H9 (cell line): ENCODE results near the gene RPLP2. TPM values are rescaled to one million over a fixed set of nuclear protein-coding genes. Genes with fewer than 3 reads are reported as not detected.
A peak's percentile ranks its signal among the peaks of the same experiment; 100 is the strongest.

Experiments used
- DNase-seq: peaks from one replicate; pipeline ENCODE4 v3.0.0-alpha.2; 2017
- H2AFZ ChIP-seq: one replicate; pipeline ENCODE4 v1.6.1; 2013; ENCODE audit warnings: mild to moderate bottlenecking, low read length, control low read depth, moderate library complexity
- H2AK5ac ChIP-seq: 2 replicates; pipeline ENCODE4 v1.6.1; 2013; ENCODE audit warnings: low read length, control low read depth, mixed read lengths; ENCODE audit not compliant: insufficient read length
- H2BK120ac ChIP-seq: one replicate; pipeline ENCODE4 v1.6.1; 2013; ENCODE audit warnings: low read depth, mild to moderate bottlenecking, low read length, control low read depth, inconsistent platforms; ENCODE audit not compliant: poor library complexity, severe bottlenecking
- H2BK12ac ChIP-seq: 2 replicates; pipeline ENCODE4 v1.6.1; 2013; ENCODE audit warnings: low read length, control low read depth, mixed read lengths, low read depth; ENCODE audit not compliant: insufficient read length
- H2BK15ac ChIP-seq: 2 replicates; pipeline ENCODE4 v1.6.1; 2013; ENCODE audit warnings: low read depth, low read length, control low read depth
- H2BK20ac ChIP-seq: one replicate; pipeline ENCODE4 v1.6.1; 2013; ENCODE audit warnings: low read depth, mild to moderate bottlenecking, low read length, control low read depth, inconsistent platforms; ENCODE audit not compliant: poor library complexity, severe bottlenecking
- H2BK5ac ChIP-seq: 2 replicates; pipeline ENCODE4 v1.6.1; 2013; ENCODE audit warnings: low read length, control low read depth, mixed read lengths; ENCODE audit not compliant: insufficient read length
- H3K14ac ChIP-seq: 2 replicates; pipeline ENCODE4 v1.6.1; 2013; ENCODE audit warnings: low read length, control low read depth; ENCODE audit not compliant: insufficient read depth
- H3K18ac ChIP-seq: 2 replicates; pipeline ENCODE4 v1.6.1; 2013; ENCODE audit warnings: low read depth, mild to moderate bottlenecking, mixed read lengths, low read length, control low read depth; ENCODE audit not compliant: insufficient read length
- H3K23ac ChIP-seq: 2 replicates; pipeline ENCODE4 v1.6.1; 2013; ENCODE audit warnings: low read length, control low read depth, mixed read lengths, low read depth; ENCODE audit not compliant: insufficient read length
- H3K23me2 ChIP-seq: 2 replicates; pipeline ENCODE4 v1.6.1; 2013; ENCODE audit warnings: low read depth, mild to moderate bottlenecking, mixed read lengths, low read length, control low read depth; ENCODE audit not compliant: insufficient read length, poor library complexity, severe bottlenecking
- H3K27ac ChIP-seq: 2 replicates; pipeline ENCODE4 v1.5.1; 2013; ENCODE audit warnings: low read length, control low read depth, mixed read lengths, low read depth; ENCODE audit not compliant: insufficient read length
- H3K27me3 ChIP-seq: 2 replicates; pipeline ENCODE4 v1.6.1; 2013; ENCODE audit warnings: low read length, control low read depth, inconsistent platforms; ENCODE audit not compliant: insufficient read depth
- H3K4ac ChIP-seq: 2 replicates; pipeline ENCODE4 v1.6.1; 2013; ENCODE audit warnings: low read depth, mild to moderate bottlenecking, control low read depth, inconsistent platforms, low read length, moderate library complexity
- H3K4me1 ChIP-seq: 2 replicates; pipeline ENCODE4 v1.6.1; 2013; ENCODE audit warnings: low read length, control low read depth, inconsistent platforms; ENCODE audit not compliant: insufficient read depth
- H3K4me2 ChIP-seq: 2 replicates; pipeline ENCODE4 v1.6.1; 2013; ENCODE audit warnings: low read length, control low read depth, mixed read lengths; ENCODE audit not compliant: insufficient read length, insufficient read depth
- H3K56ac ChIP-seq: 2 replicates; pipeline ENCODE4 v1.6.1; 2013; ENCODE audit warnings: low read depth, mild to moderate bottlenecking, mixed read lengths, low read length, control low read depth; ENCODE audit not compliant: insufficient read length
- H3K79me1 ChIP-seq: 2 replicates; pipeline ENCODE4 v1.6.1; 2013; ENCODE audit warnings: low read depth, mild to moderate bottlenecking, moderate library complexity, low read length, control low read depth, inconsistent platforms; ENCODE audit not compliant: insufficient read depth, poor library complexity, severe bottlenecking
- H3K79me2 ChIP-seq: 2 replicates; pipeline ENCODE4 v1.6.1; 2013; ENCODE audit warnings: low read length, control low read depth, inconsistent platforms; ENCODE audit not compliant: insufficient read depth
- H3K9ac ChIP-seq: 2 replicates; pipeline ENCODE4 v1.6.1; 2013; ENCODE audit warnings: low read length, control low read depth, mixed read lengths; ENCODE audit not compliant: insufficient read length; ENCODE audit errors: extremely low read depth
- H3K9me3 ChIP-seq: one replicate; pipeline ENCODE4 v1.6.1; 2013; ENCODE audit warnings: low read depth, low read length, inconsistent platforms; ENCODE audit not compliant: control insufficient read depth
- H3T11ph ChIP-seq: one replicate; pipeline ENCODE4 v1.6.1; 2013; ENCODE audit warnings: mild to moderate bottlenecking, low read length, control low read depth, inconsistent platforms
- H4K20me1 ChIP-seq: one replicate; pipeline ENCODE4 v1.6.1; 2013; ENCODE audit not compliant: control insufficient read depth, insufficient read length, insufficient read depth
- H4K5ac ChIP-seq: 2 replicates; pipeline ENCODE4 v1.6.1; 2013; ENCODE audit warnings: low read depth, mild to moderate bottlenecking, mixed read lengths, low read length, control low read depth; ENCODE audit not compliant: insufficient read length
- H4K8ac ChIP-seq: replicated peaks from 2 replicates; pipeline ENCODE4 v1.6.1; 2013; ENCODE audit warnings: low read length, control low read depth, mixed read lengths, low read depth; ENCODE audit not compliant: insufficient read length
- H4K91ac ChIP-seq: 2 replicates; pipeline ENCODE4 v1.6.1; 2013; ENCODE audit warnings: low read depth, mild to moderate bottlenecking, moderate library complexity, mixed read lengths, low read length, control low read depth; ENCODE audit not compliant: insufficient read length
- H3K27ac Mint-ChIP-seq, 3 experiments: 2 replicates in 2 of 3; 3 replicates in 1 of 3; pipeline ENCODE4 v1.8.0; 2020 to 2021; ENCODE audit warnings: mixed read lengths in 3 of 3, mild to moderate bottlenecking in 1 of 3, moderate library complexity in 1 of 3
- H3K27me3 Mint-ChIP-seq: 2 replicates; pipeline ENCODE4 v1.8.0; 2021; ENCODE audit warnings: low read depth, mild to moderate bottlenecking, moderate library complexity, mixed read lengths
- H3K36me3 Mint-ChIP-seq, 3 experiments: 2 replicates in 2 of 3; 3 replicates in 1 of 3; pipeline ENCODE4 v1.8.0; 2020 to 2021; ENCODE audit warnings: low read depth in 3 of 3, mixed read lengths in 3 of 3; ENCODE audit not compliant: insufficient read depth in 1 of 3
- H3K4me1 Mint-ChIP-seq, 2 experiments: 2 replicates each; pipeline ENCODE4 v1.8.0; 2020; ENCODE audit warnings: mixed read lengths in 2 of 2
- H3K4me3 Mint-ChIP-seq, 2 experiments: 2 replicates in 1 of 2; 3 replicates in 1 of 2; pipeline ENCODE4 v1.8.0; 2020 to 2021; ENCODE audit warnings: mild to moderate bottlenecking in 2 of 2, mixed read lengths in 2 of 2, moderate library complexity in 1 of 2
- H3K9me3 Mint-ChIP-seq, 2 experiments: 2 replicates in 1 of 2; 3 replicates in 1 of 2; pipeline ENCODE4 v1.8.0; 2020; ENCODE audit warnings: mild to moderate bottlenecking in 2 of 2, mixed read lengths in 2 of 2, moderate library complexity in 1 of 2
- WGBS: extraction: QIAGEN DNeasy Blood & Tissue Kit; methylation state at CpG from one replicate; pipeline ENCODE4 v1.1.7; 2013; ENCODE audit warnings: missing lambda C conversion rate, low lambda C conversion rate, mixed read lengths; ENCODE audit not compliant: insufficient read length; ENCODE audit errors: extremely low coverage; 5-methylcytosine and 5-hydroxymethylcytosine counted together
- total RNA-seq: library from RNA; stranded (reverse); gene quantifications from 2 replicates; pipeline ENCODE4 v1.2.1, GENCODE V29; 2021
- TF ChIP-seq, protein P1 (sequence below): fragments of 200-600 bp; sonication (generic); conservative IDR thresholded peaks from 3 replicates; pipeline ENCODE4 v1.8.0; 2021; ENCODE audit warnings: antibody characterized with exemption, mild to moderate bottlenecking

The RPLP2 gene
- total RNA-seq, 1 experiment from 2014 or later: 2,138 TPM

GRCh38 chr11:803770-804598, 5.8 kb upstream of the RPLP2 start:
- H3K27ac Mint-ChIP-seq: no peak overlapping the region
- H3K27ac ChIP-seq: no peak overlapping the region
- no peak overlapping the region for H3K9ac ChIP-seq

More at GRCh38 chr11:803770-804598, 5.8 kb upstream of the RPLP2 start:
- TF ChIP-seq, protein P1, sequence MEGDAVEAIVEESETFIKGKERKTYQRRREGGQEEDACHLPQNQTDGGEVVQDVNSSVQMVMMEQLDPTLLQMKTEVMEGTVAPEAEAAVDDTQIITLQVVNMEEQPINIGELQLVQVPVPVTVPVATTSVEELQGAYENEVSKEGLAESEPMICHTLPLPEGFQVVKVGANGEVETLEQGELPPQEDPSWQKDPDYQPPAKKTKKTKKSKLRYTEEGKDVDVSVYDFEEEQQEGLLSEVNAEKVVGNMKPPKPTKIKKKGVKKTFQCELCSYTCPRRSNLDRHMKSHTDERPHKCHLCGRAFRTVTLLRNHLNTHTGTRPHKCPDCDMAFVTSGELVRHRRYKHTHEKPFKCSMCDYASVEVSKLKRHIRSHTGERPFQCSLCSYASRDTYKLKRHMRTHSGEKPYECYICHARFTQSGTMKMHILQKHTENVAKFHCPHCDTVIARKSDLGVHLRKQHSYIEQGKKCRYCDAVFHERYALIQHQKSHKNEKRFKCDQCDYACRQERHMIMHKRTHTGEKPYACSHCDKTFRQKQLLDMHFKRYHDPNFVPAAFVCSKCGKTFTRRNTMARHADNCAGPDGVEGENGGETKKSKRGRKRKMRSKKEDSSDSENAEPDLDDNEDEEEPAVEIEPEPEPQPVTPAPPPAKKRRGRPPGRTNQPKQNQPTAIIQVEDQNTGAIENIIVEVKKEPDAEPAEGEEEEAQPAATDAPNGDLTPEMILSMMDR: no peak
- peaks cover 11% of the 10 kb centered on the region for H3K23me2 ChIP-seq
- H3K4me1 ChIP-seq: no peaks in the 10 kb centered on the region
- no peak overlapping the region for H4K5ac ChIP-seq
- no peak overlapping the region for H3K14ac ChIP-seq
- H4K8ac ChIP-seq: no peak overlapping the region
- no peak overlapping the region for H3K18ac ChIP-seq
- Mint-ChIP-seq H3K36me3 (peaks cover 2 to 8% (median 8%) of the 10 kb centered on the region in 3 experiments; a peak in 5 of 7 replicates), H3K4me1 (peaks cover 11 to 19% of the 10 kb centered on the region in 2 experiments), H3K4me3 (peak overlapping the region; percentile 64 to 79), H3K9me3 (no peaks in the 10 kb centered on the region), H3K27me3 (no peaks in the 10 kb centered on the region)
- no peaks in the 10 kb centered on the region for H3K79me2 ChIP-seq
- H2AK5ac ChIP-seq: no peak overlapping the region
- no peak overlapping the region for H2BK5ac ChIP-seq
- no peak overlapping the region for H2BK120ac ChIP-seq
- no peak overlapping the region for H2AFZ ChIP-seq
- H2BK15ac ChIP-seq: no peak overlapping the region
- H3K79me1 ChIP-seq: no peaks in the 10 kb centered on the region
- no peaks in the 10 kb centered on the region for H3K27me3 ChIP-seq
- peak overlapping the region; percentile 56 for H3K4me2 ChIP-seq
- no peak for DNase-seq
- H3K9me3 ChIP-seq: no peaks in the 10 kb centered on the region
- no peaks in the 10 kb centered on the region for H4K20me1 ChIP-seq
- no peak overlapping the region for H3K23ac ChIP-seq
- no peak overlapping the region for H2BK12ac ChIP-seq
- no CpG with 5 or more reads among the region's 26 CpGs for WGBS
- no peak overlapping the region for H3K4ac ChIP-seq
- H2BK20ac ChIP-seq: no peak overlapping the region
- H3T11ph ChIP-seq: no peak overlapping the region
- no peak overlapping the region for H4K91ac ChIP-seq
- no peak overlapping the region for H3K56ac ChIP-seq
